Left kidney (tissue), 2 donors: ENCODE results near the gene DPYSL5. TPM values are rescaled to one million over a fixed set of nuclear protein-coding genes. Genes with fewer than 3 reads are reported as not detected.
A peak's percentile ranks its signal among the peaks of the same experiment; 100 is the strongest.

Experiments
- DNase-seq: peaks from one replicate; pipeline ENCODE4 v3.0.0-alpha.2; 2013
- polyA plus RNA-seq: library from polyadenylated mRNA; unstranded; fragments of 120-200 nt; gene quantifications from one replicate; pipeline ENCODE4 v1.2.1, GENCODE V29; 2013; ENCODE audit not compliant: insufficient read length

The DPYSL5 gene
- polyA plus RNA-seq, 1 donor: 6.8 TPM

GRCh38 chr2:26925100-26925791 is 77.3 kb downstream of the DPYSL5 start:
- DNase-seq: no peak

- DNase-seq: no peak
Observed at GRCh38 chr2:26927221-26927620, 79.3 kb downstream of the DPYSL5 start.

- DNase-seq: no peak
Observed at GRCh38 chr2:26932974-26933373, 85.0 kb downstream of the DPYSL5 start.

- DNase-seq: no peak
Observed at GRCh38 chr2:26933431-26934334, 85.8 kb downstream of the DPYSL5 start.

- no peak for DNase-seq
Observed at GRCh38 chr2:26934335-26934724, 86.4 kb downstream of the DPYSL5 start.

GRCh38 chr2:26934985-26935384 is 87.1 kb downstream of the DPYSL5 start:
- DNase-seq: no peak

- no peak for DNase-seq
Observed at GRCh38 chr2:26936855-26937254, 88.9 kb downstream of the DPYSL5 start.

GRCh38 chr2:26938399-26939118 is 90.6 kb downstream of the DPYSL5 start:
- DNase-seq: no peak

- DNase-seq: no peak
Observed at GRCh38 chr2:26940001-26940400, 92.1 kb downstream of the DPYSL5 start.

- DNase-seq: no peak
Observed at GRCh38 chr2:26941486-26941885, 93.6 kb downstream of the DPYSL5 start.

GRCh38 chr2:26942543-26943295 is 94.8 kb downstream of the DPYSL5 start:
- peak; percentile 50 for DNase-seq

GRCh38 chr2:26945991-26946750 is 98.2 kb downstream of the DPYSL5 start:
- no peak for DNase-seq

GRCh38 chr2:26946841-26947784 is 99.2 kb downstream of the DPYSL5 start:
- no peak for DNase-seq

- no peak for DNase-seq
Observed at GRCh38 chr2:26948800-26949199, 100.9 kb downstream of the DPYSL5 start.

- DNase-seq: no peak
Observed at GRCh38 chr2:26950246-26950645, 102.3 kb downstream of the DPYSL5 start.

- DNase-seq: no peak
Observed at GRCh38 chr2:26951236-26951635, 103.3 kb downstream of the DPYSL5 start.

- no peak for DNase-seq
Observed at GRCh38 chr2:26952374-26952773, 104.4 kb downstream of the DPYSL5 start.

- no peak for DNase-seq
Observed at GRCh38 chr2:26954135-26954534, 106.2 kb downstream of the DPYSL5 start.

- no peak for DNase-seq
Observed at GRCh38 chr2:26957041-26957440, 109.1 kb downstream of the DPYSL5 start.

GRCh38 chr2:26957534-26957933 is 109.6 kb downstream of the DPYSL5 start:
- no peak for DNase-seq
